Measurements from ENCODE around the gene DOCK3.
"Not testable (repeated sequence)": the region's sequence is repeated elsewhere in the genome, so short reads cannot be mapped to it uniquely, and the experiment has no call there.

The DOCK3 gene

DNA sequence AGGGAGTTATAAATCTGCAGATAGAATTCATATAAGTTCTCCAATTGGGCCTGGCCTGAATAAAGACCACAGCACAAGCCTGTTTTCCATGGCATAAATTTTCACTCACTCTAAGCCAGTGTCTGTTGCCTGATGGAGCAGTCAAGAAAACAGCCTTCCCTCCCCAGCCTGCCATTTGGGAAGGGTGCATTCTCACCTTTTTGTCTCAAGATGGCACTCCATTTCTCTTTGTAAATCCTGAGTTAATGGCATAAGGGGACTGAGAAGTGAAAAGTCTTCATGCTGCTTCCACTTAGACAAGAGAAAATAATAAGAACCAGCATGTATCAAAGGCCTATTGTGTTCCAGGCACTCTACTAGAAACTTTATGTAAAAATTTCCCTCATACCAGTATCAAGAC, 594.7 kb downstream of the DOCK3 start:
- DNase-seq = no peak

DNA sequence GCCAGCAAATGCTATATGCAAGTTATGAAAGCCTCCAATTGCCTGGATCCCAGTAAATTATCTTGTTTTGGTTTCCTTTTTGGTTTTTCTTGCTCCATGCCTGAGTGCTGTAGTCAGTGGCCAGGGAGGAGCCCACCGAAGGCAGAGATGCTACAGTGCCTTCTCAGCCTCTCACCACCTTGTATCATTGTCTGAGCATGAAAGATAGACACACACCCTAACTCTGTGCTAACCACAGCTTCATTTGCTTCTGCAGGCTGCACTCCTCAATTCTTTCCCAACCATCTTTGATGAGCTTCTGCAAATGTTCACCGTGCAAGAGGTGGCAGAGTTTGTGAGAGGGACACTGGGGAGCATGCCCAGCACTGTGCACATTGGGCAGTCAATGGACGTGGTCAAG, 595.8 kb downstream of the DOCK3 start:
- DNase-seq = no peak

DNA sequence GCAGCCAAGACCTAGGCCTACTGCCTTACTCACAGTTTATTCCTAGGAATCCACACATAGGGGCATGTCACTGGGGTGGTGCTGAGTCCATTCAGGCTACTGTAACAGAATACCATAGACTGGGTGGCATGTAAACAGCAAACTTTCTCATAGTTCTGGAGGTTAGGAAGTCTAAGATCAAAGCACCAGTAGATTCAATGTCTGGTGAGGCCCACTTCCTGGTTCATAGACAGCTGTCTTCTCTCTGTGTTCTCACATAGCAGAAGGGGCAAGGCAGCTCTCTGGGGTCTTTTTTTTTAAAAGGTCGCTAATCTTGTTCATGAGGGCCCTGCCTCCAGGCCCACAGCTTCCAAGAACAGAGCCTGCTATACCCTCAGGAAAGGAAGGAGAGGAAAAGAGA, 596.4 kb downstream of the DOCK3 start:
- DNase-seq = no peak

DNA sequence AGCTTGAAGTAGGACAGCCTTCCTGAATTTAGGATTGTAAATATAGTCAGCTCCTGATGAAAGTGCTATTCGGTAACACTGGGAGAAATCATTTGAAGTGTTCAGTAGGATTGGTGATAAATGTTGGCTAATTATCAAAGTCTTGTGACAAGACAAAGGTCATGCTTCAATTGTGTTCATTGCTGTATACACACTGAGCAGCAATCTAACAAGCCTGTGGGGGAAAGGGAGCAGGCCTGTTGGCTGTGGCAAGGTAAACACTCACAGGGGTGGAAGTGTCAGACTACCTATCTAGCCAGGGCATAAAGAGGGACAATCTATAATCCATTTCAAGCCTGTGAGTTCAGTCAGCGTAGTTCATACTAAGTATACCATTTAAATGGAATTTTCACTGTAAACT, 599.3 kb downstream of the DOCK3 start:
- DNase-seq = no peak

DNA sequence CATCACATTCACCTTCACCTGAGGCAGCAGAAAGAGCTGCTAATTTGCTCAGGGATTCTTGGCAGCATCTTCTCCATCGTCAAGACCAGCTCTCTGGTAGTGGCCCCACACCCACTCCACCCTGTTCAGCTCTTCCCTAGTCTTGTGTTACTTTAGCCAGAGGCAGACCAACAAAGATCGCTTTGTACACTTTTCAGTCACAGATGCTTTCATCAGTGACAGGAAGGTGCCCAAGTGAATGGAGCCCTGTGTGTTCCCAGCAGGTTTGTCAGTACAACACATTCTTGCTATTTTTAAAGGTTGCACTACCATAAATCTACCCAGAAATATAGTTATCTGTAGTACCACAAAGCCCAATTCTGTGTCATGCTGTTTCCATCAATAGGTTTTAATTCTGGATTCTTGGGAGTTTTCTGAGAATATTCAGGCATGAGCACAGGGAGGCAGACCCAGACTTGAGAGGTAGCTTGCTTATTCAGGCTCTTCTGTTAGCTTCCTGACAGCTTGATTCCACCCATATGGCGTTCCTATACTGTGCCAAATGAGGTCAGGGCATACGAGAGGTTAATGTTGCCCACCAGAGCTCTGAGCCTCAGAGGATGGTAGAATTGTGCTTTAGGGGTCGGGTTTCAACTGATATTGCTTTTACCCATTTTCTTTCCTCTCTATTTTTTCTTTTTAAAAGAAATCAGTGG, 600.5 kb downstream of the DOCK3 start:
- DNase-seq = no peak

DNA sequence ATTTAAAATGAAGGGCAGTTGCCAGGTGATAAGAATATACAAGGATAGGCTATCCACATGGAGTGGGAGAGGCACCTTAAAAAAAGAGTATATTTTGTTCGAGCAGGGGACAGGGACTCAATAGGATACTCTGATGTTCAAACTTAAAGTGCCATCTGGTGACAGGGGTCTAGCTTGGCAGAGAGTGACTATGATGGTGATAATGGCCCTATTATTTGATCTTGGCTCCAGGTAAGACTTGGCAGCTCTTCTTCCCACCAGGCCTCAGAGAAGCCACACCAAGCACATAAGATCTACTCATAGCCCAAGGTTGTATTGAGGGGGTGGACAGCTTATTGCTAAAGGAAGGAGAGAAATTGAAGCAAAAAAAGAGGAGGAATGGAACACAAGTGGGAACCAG, 601.3 kb downstream of the DOCK3 start:
- DNase-seq = no peak

DNA sequence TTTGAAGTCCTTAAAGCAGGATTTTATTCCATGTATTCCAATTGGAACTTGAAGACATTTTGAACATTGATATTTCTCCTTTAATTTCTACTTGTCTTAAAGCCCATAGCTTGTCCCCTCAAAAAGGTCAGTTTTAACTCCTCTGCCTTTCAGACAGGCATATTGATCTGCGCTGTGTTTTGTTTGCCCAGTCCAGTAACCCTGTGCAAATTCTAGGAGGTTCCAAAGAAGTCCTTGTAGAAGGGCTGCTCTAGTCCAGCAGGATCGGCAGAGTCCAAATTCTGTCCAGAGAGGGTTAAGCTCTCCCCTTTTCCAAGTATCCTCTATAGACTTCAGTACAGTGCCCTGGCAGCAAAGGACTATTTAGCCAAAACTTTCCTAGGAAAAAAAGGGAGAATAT, 604.7 kb downstream of the DOCK3 start:
- DNase-seq = no peak

DNA sequence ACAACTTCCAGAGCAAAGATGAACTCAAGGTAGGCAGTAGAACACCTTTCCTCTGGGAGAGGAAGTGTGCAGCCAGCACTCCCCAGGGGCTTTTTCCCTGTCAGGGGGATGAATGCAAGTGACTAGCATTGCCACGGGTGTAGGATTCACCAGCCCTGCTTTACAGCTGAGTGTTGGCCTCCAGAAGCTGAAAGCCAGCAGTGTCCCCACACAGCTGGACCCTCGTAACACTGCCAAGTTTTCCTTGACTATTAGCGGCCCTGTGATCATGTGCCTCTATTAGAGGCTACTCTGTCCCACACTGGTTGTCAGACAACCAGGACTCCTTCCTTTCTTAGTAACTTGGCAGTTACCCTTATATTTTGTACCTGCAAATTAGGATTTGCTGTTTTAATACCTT, 605.4 kb downstream of the DOCK3 start:
- no peak for DNase-seq

DNA sequence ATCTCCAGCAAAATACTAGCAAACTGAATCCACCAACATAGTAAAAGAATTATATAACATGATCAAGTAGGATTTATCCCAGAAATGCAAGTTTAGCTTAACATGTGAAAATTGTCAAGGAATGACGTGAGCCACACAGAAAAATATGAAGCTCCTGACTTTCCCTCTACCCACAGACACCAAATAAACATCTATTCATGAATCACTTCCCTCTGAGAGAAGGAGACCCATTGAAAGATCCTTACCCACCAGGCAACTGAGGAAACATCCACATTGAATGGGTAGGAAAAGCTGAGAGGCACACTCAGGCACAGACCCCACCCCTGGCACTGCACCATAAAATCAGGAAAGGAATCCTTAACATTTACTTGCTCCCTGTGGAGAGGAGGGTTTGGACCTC, 608.2 kb downstream of the DOCK3 start:
- DNase-seq = no peak

DNA sequence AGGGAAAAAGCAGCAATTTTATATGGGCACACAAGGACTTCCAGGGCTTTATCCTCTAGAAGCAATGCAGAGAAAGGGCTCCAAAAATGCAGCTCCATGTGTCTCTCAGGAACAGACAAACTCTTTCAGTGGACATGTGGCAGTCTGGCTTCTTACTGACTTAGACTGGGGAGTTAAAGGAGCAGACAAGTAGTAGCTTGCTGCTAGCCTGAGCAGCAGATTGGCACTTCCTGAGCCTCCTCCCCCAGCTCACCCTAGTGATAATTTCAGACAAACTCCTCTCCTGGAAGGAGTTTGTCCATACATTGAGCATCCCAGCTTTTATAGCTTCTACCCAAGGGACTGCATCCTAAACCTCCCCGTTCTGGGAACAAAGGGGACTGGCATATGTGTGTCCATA, 608.7 kb downstream of the DOCK3 start:
- DNase-seq = no peak

DNA sequence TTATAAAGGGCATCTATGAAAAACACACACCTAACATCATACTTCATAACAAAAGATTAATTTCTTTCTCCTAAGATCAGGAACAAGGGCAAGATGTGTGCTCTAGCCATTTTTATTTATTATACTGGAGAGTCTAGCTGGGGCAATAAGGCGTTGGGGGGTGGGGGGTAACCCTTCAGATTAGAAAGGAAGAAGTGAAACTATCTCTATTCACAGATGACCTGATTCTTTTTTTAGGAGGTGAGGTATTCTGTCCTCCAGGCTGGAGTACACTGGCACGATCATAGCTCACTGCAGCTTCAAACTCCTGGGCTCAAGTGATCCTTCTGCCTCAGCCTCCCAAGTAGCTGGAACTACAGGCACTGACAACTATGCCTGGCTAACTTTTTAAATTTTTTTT, 620.9 kb downstream of the DOCK3 start:
- no peak for DNase-seq

DNA sequence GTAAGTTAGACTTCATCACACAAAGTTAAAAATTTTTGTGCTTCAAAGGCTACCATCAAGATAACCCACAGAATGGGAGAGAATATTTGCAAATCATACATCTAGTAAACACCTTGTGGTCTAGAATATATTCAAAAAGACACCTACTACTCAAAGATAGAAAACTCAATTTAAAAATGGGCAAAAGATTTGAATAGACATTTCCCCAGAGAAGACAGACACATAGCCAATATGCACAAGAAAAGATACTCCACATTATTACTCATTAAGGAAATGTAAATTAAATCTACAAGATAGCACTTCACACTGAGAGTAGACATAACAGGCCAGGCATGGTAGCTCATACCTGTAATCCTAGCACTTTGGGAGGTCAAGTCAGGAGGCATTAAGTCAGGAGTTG, 622.6 kb downstream of the DOCK3 start:
- DNase-seq = no peak

DNA sequence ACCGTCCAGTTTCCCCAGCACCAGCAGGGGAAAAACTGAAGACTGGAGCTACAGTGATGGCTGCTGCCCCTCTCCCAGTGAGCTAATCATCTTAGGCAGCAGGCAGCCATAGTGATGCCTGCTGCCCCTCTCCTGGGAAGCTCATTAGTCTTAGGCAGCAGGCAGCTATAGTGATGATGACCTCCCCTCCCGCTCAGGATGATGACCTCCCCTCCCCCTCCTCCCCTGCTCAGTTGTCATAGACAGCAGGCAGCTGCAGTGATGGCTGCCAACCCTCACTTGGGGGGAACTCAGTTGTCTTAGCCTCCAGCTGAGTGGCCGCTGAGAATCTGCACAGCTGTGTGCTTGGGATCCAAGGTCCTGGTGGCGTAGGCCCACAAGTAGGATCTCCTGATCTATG, 629.5 kb downstream of the DOCK3 start:
- DNase-seq = no peak

DNA sequence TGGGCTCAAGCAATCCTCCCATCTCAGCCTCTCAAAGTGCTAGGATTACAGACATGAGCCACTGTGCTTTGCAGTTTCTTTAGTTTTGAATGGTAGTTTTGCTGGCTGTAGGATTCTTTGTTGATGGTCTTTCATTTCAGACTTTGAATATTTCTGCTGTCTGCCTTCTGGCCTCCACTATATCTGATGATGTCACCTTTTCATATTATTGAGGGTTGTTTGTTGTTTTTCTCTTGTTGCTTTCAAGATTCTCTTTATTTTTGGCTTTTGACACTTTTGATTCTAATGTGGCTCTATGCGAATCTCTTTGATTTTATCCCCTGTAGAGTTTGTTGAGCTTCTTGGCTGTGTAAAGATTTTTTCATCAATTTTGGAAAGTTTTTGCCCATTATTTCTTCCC, 631.4 kb downstream of the DOCK3 start:
- DNase-seq = no peak

DNA sequence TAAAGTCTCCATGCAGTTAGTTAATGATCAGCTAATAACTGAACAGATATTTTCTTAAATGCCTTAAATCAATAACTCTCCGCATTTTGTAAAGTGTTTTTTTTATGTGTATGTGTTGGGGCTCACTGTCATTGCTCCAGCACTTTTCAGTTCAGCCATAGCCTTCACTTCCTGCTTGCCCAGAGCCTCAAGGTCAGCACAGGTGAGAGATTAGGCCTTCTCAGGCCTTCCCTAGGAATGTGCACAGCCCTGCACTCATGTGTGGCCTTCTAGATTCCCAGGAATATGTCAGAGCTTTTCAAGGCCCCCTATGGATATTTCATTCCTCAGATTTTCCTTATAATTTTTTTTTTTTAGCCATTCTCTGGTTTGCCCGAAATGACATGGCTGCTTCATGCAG, 632.7 kb downstream of the DOCK3 start:
- no peak for DNase-seq

DNA sequence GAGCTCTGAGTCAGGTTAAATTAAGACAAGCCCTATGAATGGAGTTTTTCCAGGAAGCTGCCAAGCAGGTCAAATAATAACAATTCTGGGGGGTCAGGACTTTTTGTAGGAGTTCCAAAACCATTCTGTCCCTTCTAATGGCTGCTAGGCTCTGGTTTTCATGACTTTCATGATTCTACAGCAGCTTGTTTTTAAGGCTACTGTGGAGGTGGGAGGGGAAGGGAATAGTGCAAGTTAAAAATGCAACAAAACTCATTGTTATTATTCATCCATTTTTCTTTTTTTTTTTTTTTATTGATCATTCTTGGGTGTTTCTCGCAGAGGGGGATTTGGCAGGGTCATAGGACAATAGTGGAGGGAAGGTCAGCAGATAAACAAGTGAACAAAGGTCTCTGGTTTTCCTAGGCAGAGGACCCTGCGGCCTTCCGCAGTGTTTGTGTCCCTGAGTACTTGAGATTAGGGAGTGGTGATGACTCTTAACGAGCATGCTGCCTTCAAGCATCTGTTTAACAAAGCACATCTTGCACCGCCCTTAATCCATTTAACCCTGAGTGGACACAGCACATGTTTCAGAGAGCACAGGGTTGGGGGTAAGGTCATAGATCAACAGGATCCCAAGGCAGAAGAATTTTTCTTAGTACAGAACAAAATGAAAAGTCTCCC, 633.3 kb downstream of the DOCK3 start:
- DNase-seq = not testable (repeated sequence)

DNA sequence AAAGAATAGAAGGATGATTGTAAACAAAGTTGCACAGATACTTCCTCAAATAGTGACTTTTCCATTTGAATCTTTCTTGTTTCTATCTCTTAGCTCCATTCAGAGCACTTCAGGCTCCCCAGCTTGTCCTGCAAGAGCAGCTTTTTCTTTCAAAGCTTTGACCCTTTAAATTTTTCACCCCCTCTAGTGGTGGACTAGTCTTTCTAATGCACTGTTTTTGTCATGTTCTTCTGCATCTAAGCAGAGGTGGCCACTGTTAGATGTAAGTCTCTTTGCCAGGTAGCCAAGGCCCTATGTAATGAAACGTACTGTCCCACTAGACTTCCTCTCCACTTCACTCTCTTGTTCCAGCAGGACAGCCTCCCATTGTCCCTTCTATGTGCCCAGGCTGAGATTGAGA, 636.3 kb downstream of the DOCK3 start:
- no peak for DNase-seq

DNA sequence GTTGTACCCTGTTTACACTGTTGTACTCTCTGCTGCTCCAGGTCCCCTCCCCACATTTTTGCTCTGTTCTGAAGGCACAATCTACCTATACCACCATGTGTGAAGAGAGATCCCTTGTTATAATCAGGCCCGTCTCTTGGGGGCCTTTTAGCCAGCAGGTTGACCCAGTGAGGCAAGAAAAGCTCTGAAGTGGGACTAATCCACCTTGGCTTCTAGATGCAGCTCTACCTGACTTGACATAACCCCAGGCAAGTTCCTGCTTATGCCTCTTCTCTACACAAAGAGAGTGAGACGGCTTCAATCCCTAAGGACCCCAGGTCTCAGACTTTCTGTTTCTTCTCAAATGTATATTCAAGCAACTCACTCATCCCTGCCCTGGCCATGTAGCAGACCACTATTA, 653.5 kb downstream of the DOCK3 start:
- DNase-seq = no peak

DNA sequence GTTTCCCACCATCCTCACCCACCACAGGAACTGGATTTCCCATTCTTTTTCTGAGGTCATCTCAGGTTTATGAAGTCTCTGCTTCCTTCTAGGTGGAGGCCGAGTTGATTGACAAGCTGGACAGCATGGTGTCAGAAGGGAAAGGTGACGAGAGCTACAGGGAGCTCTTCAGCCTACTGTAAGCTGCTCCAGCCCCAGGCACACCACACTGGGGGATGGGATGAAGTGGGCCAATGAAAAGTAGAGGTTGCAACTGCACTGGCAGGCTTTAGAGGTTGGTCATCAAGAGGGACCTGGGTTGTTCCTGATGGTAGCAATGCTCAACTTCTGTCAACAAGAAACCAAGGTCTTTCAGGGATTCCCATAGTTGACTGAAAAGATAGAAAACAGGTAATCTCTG, 655.3 kb downstream of the DOCK3 start:
- no peak for DNase-seq

DNA sequence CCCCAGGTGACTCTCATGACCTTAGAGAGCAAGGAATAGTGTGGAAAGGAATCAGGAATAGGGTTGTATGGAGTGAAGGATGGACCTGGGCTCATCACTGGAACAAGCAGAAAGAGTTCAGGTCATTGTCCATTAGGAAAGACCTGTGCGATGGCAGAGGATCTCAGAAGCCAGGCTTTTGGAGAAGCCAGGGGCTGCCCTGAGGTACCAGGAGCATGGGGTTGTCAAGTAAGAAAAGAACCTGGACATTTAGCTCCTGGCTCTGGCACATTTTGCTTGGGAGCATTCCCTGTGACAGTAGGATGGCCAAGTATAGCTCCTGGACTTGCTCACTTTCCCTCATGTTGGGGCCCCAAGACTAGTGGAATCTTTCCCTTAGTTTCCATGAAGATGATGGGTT, 657.4 kb downstream of the DOCK3 start:
- DNase-seq = no peak

DNA sequence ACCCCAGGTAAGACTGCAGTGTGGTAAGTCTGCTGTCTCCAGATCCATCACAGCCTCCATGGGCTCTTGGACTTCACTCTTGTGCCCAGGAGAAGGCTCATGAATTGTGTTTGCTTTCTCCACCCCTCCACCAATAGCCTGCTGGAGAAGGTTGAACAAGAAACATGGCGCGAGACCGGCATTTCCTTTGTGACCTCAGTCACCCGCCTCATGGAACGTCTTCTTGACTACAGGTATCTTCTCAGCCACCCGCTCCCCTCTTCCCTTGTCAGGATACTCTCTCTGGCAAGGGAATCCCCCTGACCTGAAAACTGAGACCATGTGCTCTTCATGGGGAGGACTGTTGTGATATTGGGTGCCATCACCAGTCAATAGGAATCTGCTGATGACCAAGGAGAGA, 658.3 kb downstream of the DOCK3 start:
- DNase-seq = no peak

DNA sequence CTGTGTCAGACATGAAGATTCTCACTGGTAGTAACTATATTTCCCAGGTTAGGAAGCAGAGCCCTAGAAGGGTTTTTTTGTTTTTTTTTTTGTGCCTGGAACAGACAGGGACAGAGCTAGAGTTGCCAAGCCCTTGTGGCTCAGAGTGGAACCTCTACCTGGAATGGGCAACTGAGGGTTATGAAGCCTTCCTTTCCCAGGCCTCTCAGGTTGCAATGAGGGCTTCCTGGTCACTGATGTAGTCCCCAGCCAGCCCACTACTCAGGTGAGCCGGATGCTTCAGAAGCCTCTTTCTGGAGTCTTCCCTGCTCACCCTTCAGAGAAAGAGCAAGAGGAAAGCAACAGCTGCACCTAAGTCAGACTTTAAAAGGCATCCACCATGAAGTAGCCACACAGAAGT, 661.5 kb downstream of the DOCK3 start:
- no peak for DNase-seq

DNA sequence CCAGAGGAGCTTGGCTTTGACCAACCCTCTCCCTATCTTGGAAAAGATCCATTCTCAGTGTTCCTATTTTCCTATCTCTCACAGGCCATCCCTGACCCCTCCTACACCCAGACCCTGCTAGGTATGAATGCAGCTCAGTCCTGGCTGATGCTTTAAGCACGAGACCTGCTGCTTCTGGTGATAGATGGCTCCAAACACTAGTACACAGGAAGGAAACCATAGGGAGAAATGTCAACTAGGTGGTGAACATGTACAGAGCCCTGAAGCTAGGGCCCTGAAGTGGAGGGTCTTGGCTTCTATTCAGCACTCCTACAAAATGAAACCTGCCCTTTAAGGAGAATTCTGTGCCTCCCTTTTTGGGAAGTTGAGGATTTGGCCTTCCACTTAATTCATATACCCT, 662.9 kb downstream of the DOCK3 start:
- DNase-seq = no peak

DNA sequence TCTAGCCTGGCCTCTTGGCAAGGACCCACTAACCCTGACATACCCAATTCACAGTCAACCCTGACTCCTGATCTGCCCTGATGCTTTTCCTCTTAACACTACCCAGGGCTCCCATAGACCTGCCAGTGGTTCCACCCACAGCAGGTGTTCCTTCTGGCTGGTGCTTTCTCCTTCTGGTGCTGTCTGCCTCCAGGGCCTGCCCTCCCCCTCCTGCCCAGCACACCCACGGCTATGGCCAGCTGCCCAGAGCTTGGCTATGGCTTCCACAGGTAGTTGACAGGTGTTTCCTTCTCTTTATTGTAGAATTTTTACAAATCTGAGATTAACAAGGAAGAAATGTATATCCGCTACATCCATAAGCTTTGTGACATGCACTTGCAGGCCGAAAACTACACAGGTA, 663.9 kb downstream of the DOCK3 start:
- DNase-seq = no peak
